ENCODE measurements around the gene RPL7L1. TPM values are rescaled to one million over a fixed set of nuclear protein-coding genes. Genes with fewer than 3 reads are reported as not detected.
A peak's percentile ranks its signal among the peaks of the same experiment; 100 is the strongest.

Gene RPL7L1
- total and polyA plus RNA-seq, 2 of the 13 experiments (the other 11 are each of a cell fraction or from before 2014, with no cell fraction given), result 51.6 to 179 TPM

DNA sequence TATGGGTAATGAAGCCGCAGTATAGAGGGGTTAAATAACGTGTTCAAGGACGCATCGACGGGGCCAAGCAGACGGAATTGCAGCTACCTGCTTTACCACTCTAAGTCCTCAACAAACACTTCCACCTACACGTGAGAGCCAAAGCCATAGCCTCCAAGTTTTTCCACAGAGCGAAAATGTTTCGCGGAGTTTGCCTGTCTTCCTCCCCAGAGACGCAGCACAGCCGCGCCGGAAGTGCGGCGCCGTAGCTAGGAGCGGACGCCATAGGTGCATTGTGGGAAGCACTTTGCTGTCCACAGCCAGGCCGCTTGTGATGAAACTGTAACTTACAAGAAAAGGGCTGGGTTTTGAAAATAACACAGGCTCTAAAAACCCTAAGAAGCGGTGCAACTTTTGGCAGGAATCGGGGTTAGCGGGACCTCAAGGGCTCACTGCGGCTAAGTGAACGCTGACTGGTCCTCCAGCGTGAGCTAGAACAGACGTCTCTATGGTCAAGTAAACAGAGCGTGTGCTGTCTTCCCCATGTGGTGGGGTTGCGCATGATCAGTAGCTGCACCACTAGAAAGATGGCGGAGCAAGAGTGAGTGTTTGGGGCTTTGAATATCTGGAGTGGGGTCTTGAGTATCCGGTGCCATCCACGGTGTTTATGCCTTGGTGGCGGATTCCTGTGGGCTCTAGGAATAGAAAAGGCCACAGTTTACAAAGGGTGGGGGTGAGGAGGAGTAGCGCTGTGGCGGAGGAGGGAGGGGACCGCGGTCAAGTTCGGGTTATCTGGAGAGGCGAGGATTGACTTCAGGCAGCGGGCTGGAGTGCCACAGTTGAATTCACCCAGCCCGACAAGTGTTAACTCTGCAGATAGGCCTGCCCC is at the start of gene RPL7L1 (continued):
- TF ChIP-seq ZNF766 (CRISPR knock-in tag; IDR thresholded peaks at IDR 0.05; ENCODE audit: borderline replicate concordance), result peak; percentile 91; the same call in 1 of the 2 replicates
- TF ChIP-seq U2AF1 (optimal IDR thresholded peaks at IDR 0.05; ENCODE audit: low read depth, low read length), result no peak
- no peak for TF ChIP-seq ZNF562 (CRISPR knock-in tag; IDR thresholded peaks at IDR 0.05; ENCODE audit: borderline replicate concordance)
- peak; percentile 25; the same call in 1 of the 2 replicates for TF ChIP-seq RAD21 (CRISPR knock-in tag; IDR thresholded peaks at IDR 0.05)
- TF ChIP-seq TOE1 (CRISPR knock-in tag; IDR thresholded peaks at IDR 0.05), result no peak; the same call in 1 of the 2 replicates
- TF ChIP-seq, protein P1, sequence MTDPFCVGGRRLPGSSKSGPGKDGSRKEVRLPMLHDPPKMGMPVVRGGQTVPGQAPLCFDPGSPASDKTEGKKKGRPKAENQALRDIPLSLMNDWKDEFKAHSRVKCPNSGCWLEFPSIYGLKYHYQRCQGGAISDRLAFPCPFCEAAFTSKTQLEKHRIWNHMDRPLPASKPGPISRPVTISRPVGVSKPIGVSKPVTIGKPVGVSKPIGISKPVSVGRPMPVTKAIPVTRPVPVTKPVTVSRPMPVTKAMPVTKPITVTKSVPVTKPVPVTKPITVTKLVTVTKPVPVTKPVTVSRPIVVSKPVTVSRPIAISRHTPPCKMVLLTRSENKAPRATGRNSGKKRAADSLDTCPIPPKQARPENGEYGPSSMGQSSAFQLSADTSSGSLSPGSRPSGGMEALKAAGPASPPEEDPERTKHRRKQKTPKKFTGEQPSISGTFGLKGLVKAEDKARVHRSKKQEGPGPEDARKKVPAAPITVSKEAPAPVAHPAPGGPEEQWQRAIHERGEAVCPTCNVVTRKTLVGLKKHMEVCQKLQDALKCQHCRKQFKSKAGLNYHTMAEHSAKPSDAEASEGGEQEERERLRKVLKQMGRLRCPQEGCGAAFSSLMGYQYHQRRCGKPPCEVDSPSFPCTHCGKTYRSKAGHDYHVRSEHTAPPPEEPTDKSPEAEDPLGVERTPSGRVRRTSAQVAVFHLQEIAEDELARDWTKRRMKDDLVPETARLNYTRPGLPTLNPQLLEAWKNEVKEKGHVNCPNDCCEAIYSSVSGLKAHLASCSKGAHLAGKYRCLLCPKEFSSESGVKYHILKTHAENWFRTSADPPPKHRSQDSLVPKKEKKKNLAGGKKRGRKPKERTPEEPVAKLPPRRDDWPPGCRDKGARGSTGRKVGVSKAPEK (CRISPR knock-in tag; IDR thresholded peaks at IDR 0.05; ENCODE audit: borderline replicate concordance), result peak; percentile 83; the same call in 1 of the 2 replicates
- peak; percentile 77 for TF ChIP-seq PITX1 (CRISPR knock-in tag; IDR thresholded peaks at IDR 0.05)
- TF ChIP-seq DMAP1 (CRISPR knock-in tag; IDR thresholded peaks at IDR 0.05), result peak; percentile 100
- TF ChIP-seq SIX1 (CRISPR knock-in tag; IDR thresholded peaks at IDR 0.05; ENCODE audit: borderline replicate concordance), result peak; percentile 11; the same call in 1 of the 2 replicates
- TF ChIP-seq GFI1 (CRISPR knock-in tag; IDR thresholded peaks at IDR 0.05; ENCODE audit: borderline replicate concordance), result no peak
- TF ChIP-seq ZNF138 (CRISPR knock-in tag; IDR thresholded peaks at IDR 0.05; ENCODE audit: low read depth), result peak; percentile 68
- peak; percentile 98 for TF ChIP-seq POLR2G (IDR thresholded peaks at IDR 0.05; ENCODE audit: low read depth, low read length)
- no peak; the same call in 1 of the 2 replicates for TF ChIP-seq STAT5B (CRISPR knock-in tag; IDR thresholded peaks at IDR 0.05)
- TF ChIP-seq ZFAT (CRISPR knock-in tag; conservative IDR thresholded peaks at IDR 0.05), result peak; percentile 91
- TF ChIP-seq, protein P2, sequence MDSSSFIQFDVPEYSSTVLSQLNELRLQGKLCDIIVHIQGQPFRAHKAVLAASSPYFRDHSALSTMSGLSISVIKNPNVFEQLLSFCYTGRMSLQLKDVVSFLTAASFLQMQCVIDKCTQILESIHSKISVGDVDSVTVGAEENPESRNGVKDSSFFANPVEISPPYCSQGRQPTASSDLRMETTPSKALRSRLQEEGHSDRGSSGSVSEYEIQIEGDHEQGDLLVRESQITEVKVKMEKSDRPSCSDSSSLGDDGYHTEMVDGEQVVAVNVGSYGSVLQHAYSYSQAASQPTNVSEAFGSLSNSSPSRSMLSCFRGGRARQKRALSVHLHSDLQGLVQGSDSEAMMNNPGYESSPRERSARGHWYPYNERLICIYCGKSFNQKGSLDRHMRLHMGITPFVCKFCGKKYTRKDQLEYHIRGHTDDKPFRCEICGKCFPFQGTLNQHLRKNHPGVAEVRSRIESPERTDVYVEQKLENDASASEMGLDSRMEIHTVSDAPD (CRISPR knock-in tag; IDR thresholded peaks at IDR 0.05), result peak; percentile 81; the same call in 1 of the 2 replicates
- peak; percentile 99 for TF ChIP-seq GATAD1 (CRISPR knock-in tag; IDR thresholded peaks at IDR 0.05)
- TF ChIP-seq ZFP62 (CRISPR knock-in tag; IDR thresholded peaks at IDR 0.05), result no peak
- peak; percentile 85; the same call in 1 of the 2 replicates for TF ChIP-seq ZNF337 (CRISPR knock-in tag; IDR thresholded peaks at IDR 0.05; ENCODE audit: borderline replicate concordance, low read depth)
- TF ChIP-seq ZNF207 (IDR thresholded peaks at IDR 0.05; ENCODE audit: borderline replicate concordance), result no peak
- peak; percentile 38; the same call in 1 of the 2 replicates for TF ChIP-seq SIN3A (IDR thresholded peaks at IDR 0.05; ENCODE audit: borderline replicate concordance, low read depth, low read length)
- TF ChIP-seq, protein P3, sequence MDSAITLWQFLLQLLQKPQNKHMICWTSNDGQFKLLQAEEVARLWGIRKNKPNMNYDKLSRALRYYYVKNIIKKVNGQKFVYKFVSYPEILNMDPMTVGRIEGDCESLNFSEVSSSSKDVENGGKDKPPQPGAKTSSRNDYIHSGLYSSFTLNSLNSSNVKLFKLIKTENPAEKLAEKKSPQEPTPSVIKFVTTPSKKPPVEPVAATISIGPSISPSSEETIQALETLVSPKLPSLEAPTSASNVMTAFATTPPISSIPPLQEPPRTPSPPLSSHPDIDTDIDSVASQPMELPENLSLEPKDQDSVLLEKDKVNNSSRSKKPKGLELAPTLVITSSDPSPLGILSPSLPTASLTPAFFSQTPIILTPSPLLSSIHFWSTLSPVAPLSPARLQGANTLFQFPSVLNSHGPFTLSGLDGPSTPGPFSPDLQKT (CRISPR knock-in tag; IDR thresholded peaks at IDR 0.05; ENCODE audit: borderline replicate concordance), result peak; percentile 78; the same call in 1 of the 2 replicates
- no peak for TF ChIP-seq PCBP2 (optimal IDR thresholded peaks at IDR 0.05; ENCODE audit: low read depth, low read length, poor library complexity, severe bottlenecking)
- peak; percentile 77; the same call in 1 of the 2 replicates for TF ChIP-seq ZNF264 (CRISPR knock-in tag; IDR thresholded peaks at IDR 0.05)
